K562 (cell line): Measurements from ENCODE around the gene CCDC171.
"Not testable (repeated sequence)": the region's sequence is repeated elsewhere in the genome, so short reads cannot be mapped to it uniquely, and the experiment has no call there.

ENCODE experiments used
- CREB3 ChIP-seq: fragments of 450-650 bp; conservative IDR thresholded peaks from 2 replicates; pipeline ENCODE4 v1.6.1; 2016; ENCODE audit warnings: missing genetic modification characterization, low read depth, mild to moderate bottlenecking, missing compliant biosample characterization, moderate library complexity
- CTCF ChIP-seq, 3 experiments: IDR thresholded peaks in 2 of 3; conservative IDR thresholded peaks in 1 of 3; 2 replicates each; pipeline ENCODE4 v1.5.1; 2011 to 2012; ENCODE audit warnings: low read length in 3 of 3, mild to moderate bottlenecking in 3 of 3, control low read depth in 2 of 3, improper control_type of control experiment in 1 of 3, inconsistent platforms in 1 of 3, low read depth in 1 of 3, mixed read lengths in 1 of 3, moderate library complexity in 1 of 3; ENCODE audit not compliant: insufficient read depth in 2 of 3
- GMEB1 ChIP-seq: fragments of 250-450 bp; sonication (Bioruptor Pico); IDR thresholded peaks from 2 replicates; pipeline ENCODE4 v1.4.0; 2020; ENCODE audit warnings: mild to moderate bottlenecking
- GTF2B ChIP-seq: IDR thresholded peaks from 2 replicates; pipeline ENCODE4 v1.6.1; 2011; ENCODE audit not compliant: insufficient read length; ENCODE audit errors: extremely low read depth
- HEY1 ChIP-seq: fragments of 250-450 bp; sonication (Bioruptor Pico); IDR thresholded peaks from 2 replicates; pipeline ENCODE4 v1.5.0; 2020; ENCODE audit warnings: mild to moderate bottlenecking, moderate library complexity, borderline replicate concordance
- MYC ChIP-seq, 2 experiments: fragments of 250-450 bp in 1 of 2; sonication (Bioruptor Pico) in 1 of 2; IDR thresholded peaks; 2 replicates each; pipeline versions ENCODE4 v1.5.1 to v1.6.1; 2012 to 2021; ENCODE audit warnings: low read depth in 2 of 2, borderline replicate concordance in 1 of 2, improper control_type of control experiment in 1 of 2, low read length in 1 of 2, mild to moderate bottlenecking in 1 of 2, moderate library complexity in 1 of 2
- NRF1 ChIP-seq, 2 experiments: fragments of 450-650 bp; IDR thresholded peaks in 1 of 2; conservative IDR thresholded peaks in 1 of 2; 2 replicates each; pipeline ENCODE4 v1.6.1; 2014; ENCODE audit warnings: mild to moderate bottlenecking in 2 of 2
- POLR2A ChIP-seq: fragments of 450-650 bp; conservative IDR thresholded peaks from 2 replicates; pipeline ENCODE4 v1.6.1; 2016
- SMAD4 ChIP-seq: fragments of 250-450 bp; sonication (Bioruptor Pico); conservative IDR thresholded peaks from 2 replicates; pipeline ENCODE4 v1.8.0; 2021; ENCODE audit warnings: inconsistent platforms, mild to moderate bottlenecking, moderate library complexity
- TCF7L2 ChIP-seq: fragments of 150-350 bp; IDR thresholded peaks from 2 replicates; pipeline ENCODE4 v1.6.1; 2016; ENCODE audit warnings: low read depth, mild to moderate bottlenecking, low read length, moderate library complexity
- USF1 ChIP-seq: sonication (generic); formaldehyde crosslinking; IDR thresholded peaks from 2 replicates; pipeline ENCODE4 v1.9.0; 2022; ENCODE audit warnings: mild to moderate bottlenecking, missing genetic modification reagents
- ZNF589 ChIP-seq: fragments of 200-800 bp; sonication (Bioruptor generic); IDR thresholded peaks from 2 replicates; pipeline ENCODE4 v1.6.1; 2016; ENCODE audit warnings: low read depth, missing genetic modification characterization, missing compliant biosample characterization
- ZNF609 ChIP-seq: sonication (generic); formaldehyde crosslinking; IDR thresholded peaks from 2 replicates; pipeline ENCODE4 v1.8.1; 2023; ENCODE audit warnings: missing genetic modification reagents, mild to moderate bottlenecking, borderline replicate concordance
- ZZZ3 ChIP-seq: fragments of 450-650 bp; IDR thresholded peaks from 2 replicates; pipeline ENCODE4 v1.6.1; 2016; ENCODE audit warnings: antibody characterized with exemption, mild to moderate bottlenecking, moderate library complexity

GRCh38 chr9:15527035-15527434 lies 25.8 kb upstream of the CCDC171 start:
- TF ChIP-seq CTCF (IDR thresholded peaks at IDR 0.05 in 2 of 3, conservative IDR thresholded peaks at IDR 0.05 in 1 of 3; ENCODE audit: insufficient read depth in 2 of 3, low read depth in 1 of 3, low read length in 3 of 3); POLR2A; ZZZ3; ZNF589; SMAD4 (CRISPR knock-in tag); GTF2B; HEY1 (CRISPR knock-in tag); TCF7L2; NRF1 (conservative IDR thresholded peaks at IDR 0.05 in 1 of 2, IDR thresholded peaks at IDR 0.05 in 1 of 2); MYC (IDR thresholded peaks at IDR 0.05; ENCODE audit: low read depth, low read length); MYC (CRISPR knock-in tag; IDR thresholded peaks at IDR 0.05; ENCODE audit: borderline replicate concordance, low read depth); GMEB1 (CRISPR knock-in tag); ZNF609 (CRISPR knock-in tag); CREB3: not testable (repeated sequence)
- TF ChIP-seq USF1 (CRISPR knock-in tag), result peak; percentile 52
